HG02938 (cell line): ENCODE results near the gene PERM1.

Experiments
- ATAC-seq: cut with Tn5 transposase; IDR thresholded peaks from one replicate; pipeline ENCODE4 v1.9.1; 2021; ENCODE audit warnings: mild to moderate bottlenecking, moderate library complexity; ENCODE audit not compliant: unreplicated experiment

PERM1 gene

GRCh38 chr1:937521-937920 lies 44.4 kb downstream of the PERM1 start:
- no peak for ATAC-seq

- no peak for ATAC-seq
These were observed 45.3 kb downstream of the PERM1 start for GRCh38 chr1:936348-937264.

GRCh38 chr1:935751-936231 lies 46.1 kb downstream of the PERM1 start:
- ATAC-seq: no peak

DNA sequence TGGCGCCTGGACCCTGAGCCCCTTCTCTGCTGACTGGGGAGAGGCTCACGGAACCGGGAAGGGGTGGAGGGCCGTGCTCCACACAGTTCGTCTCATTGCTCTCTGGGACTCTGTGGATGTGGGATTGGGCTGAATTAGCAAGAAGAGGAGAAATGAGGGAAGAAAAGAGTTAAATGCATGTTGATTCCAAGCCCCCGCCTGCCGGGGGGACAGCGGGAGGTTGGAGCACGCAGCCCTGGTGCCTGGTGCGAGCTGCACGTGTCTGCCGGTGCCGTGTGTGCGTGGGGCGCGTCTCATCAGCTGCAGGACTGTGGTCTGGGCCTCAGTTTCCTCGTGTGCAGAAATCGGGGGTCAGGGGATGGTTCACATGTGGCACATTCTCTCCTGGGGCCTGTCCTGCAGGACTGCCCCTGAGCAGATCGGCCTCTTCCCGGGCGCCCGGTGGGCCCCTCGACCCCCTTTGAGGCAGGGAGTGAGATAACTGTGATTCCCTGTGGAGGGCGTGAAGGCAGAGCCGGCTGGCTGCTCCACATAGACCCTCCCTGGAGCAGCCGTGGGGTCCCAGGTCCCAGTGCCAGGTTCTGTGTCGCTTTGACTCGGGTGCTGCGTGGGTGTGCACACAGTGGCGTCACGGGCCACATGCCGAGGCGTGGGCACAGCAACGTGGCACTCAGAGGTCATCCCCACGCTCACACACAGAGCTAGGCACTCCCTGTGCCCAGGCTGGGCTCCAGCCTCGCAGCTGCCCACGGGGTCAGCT lies 46.7 kb downstream of the PERM1 start:
- no peak for ATAC-seq

DNA sequence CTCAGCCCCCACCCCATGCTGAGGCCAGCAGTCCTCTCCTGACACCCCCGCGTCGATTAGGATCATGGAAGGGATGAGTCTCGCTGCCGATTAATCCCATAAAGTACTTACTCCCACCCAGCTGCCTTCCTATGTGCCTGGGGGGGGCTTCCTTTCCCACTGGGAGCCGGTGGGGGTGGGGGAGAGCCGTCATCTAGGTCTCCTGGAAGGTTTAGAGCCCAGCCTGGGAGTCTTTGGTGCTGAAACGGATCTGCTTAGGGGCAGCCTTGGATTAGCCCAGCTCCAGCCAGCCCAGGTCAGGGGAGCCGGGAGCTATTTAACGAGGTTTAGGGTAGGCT lies 48.3 kb downstream of the PERM1 start:
- ATAC-seq: no peak

GRCh38 chr1:932776-933602 lies 48.9 kb downstream of the PERM1 start:
- ATAC-seq: no peak

DNA sequence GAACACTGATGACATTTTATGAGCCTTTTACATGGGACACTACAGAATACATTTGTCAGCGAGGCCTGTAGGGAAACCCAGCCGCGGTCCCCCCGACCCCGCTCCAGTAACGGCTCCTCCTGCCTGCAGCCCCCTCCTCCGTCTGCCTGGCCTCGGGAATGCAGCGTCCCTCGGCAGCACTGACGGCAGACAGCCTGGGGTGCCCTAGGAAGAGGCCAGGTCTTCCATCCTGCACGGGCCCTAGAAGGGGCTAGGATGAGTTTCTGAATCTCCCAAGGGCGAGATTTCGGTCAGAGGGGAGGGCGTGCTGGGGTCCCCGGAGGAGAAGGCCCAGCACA lies 49.8 kb downstream of the PERM1 start:
- ATAC-seq: no peak

DNA sequence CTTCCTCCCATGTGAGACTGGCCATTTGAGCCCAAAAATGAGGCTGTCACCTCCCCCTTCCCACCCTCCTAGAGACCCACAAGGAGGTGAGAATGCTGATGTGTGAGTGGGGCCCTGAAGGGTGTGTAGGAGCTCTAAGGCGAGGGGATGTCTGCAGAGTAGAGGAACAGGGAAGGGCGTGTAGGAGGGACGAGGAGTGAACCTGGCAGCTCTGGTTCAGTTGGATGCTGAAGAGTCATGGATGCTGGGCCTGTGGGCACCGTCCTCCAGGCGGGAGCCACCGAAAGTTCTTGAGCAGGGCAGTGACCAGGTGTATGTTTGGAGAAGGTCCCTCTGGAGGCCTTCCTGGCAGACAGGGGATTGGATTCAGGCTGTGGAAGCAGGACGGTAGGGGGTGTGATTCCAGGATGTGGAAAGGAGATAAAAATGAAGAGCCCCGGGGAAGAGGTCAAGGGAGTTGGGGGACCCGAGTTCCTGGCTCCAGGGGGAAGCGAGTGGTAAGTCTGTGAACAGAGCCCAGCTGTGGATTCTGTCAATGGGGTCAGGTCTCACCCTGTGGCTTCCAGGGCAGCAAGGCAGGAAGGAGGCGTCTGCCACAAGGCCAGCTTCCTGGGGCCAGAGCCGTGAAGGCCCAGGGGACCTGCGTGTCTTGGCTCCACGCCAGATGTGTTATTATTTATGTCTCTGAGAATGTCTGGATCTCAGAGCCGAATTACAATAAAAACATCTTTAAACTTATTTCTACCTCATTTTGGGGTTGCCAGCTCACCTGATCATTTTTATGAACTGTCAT lies 50.3 kb downstream of the PERM1 start:
- no peak for ATAC-seq

- no peak for ATAC-seq
These were observed 51.2 kb downstream of the PERM1 start for GRCh38 chr1:930633-931138.

GRCh38 chr1:929712-930632 lies 51.9 kb downstream of the PERM1 start:
- no peak for ATAC-seq

GRCh38 chr1:928825-929661 lies 52.9 kb downstream of the PERM1 start:
- ATAC-seq: no peak

DNA sequence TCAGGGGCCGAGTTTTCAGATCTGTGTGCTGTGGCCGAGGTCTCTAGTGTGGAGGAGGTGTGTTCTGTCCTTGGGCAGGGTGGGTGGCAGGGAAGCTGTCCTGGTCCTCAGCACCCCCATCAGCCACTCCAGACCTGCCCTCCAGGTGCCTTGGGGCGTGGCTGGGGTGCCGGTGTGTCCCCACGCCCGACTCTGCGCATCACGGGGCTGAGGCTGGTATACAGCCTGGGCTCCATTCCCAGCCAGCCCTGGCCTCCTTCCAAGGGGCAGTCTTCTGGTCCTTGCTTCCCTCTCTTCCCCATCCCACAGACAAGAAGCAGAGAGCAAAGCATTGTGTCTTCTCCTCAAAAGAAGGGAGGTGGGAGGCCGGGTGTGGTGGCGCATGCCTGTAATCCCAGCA lies 54.1 kb downstream of the PERM1 start:
- no peak for ATAC-seq

- no peak for ATAC-seq
These were observed 54.7 kb downstream of the PERM1 start for GRCh38 chr1:927234-927633.

- no peak for ATAC-seq
These were observed 56.1 kb downstream of the PERM1 start for GRCh38 chr1:925561-926421.
